OCI-LY7 (cell line): Measurements from ENCODE around the gene TRIM56.

Source experiments
- EZH2phosphoT487 ChIP-seq: fragments of 200-600 bp; sonication (generic); IDR thresholded peaks from 2 replicates; pipeline ENCODE4 v1.6.1; 2018; ENCODE audit warnings: low read depth, borderline replicate concordance, mild to moderate bottlenecking, mixed run types, antibody characterized with exemption, low read length, moderate library complexity, mixed read lengths
- TF ChIP-seq, protein P1 (sequence below): fragments of 200-600 bp; sonication (generic); conservative IDR thresholded peaks from 2 replicates; pipeline ENCODE4 v1.5.1; 2014; ENCODE audit warnings: mild to moderate bottlenecking, antibody characterized with exemption, low read length, moderate library complexity, mixed read lengths

DNA sequence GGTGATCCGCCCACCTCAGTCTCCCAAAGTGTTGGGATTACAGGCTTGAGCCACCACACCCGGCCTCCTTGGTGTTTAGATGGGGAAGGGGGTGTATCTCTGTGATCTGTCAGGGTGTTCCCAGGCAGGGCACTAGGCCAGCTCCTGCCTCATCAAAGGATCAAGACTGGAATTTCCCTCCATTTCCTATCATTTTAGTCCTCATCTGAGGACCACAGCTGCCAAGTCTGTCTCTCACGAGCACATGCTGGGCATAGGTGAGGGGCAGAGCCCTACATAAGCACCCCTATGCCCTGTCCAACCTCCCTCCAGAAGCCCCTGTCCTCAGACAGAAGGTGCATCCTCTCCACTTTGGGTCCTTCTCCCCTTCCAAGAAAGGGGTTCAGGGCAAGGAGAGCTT, 19.5 kb downstream of the TRIM56 start:
- TF ChIP-seq, protein P1, sequence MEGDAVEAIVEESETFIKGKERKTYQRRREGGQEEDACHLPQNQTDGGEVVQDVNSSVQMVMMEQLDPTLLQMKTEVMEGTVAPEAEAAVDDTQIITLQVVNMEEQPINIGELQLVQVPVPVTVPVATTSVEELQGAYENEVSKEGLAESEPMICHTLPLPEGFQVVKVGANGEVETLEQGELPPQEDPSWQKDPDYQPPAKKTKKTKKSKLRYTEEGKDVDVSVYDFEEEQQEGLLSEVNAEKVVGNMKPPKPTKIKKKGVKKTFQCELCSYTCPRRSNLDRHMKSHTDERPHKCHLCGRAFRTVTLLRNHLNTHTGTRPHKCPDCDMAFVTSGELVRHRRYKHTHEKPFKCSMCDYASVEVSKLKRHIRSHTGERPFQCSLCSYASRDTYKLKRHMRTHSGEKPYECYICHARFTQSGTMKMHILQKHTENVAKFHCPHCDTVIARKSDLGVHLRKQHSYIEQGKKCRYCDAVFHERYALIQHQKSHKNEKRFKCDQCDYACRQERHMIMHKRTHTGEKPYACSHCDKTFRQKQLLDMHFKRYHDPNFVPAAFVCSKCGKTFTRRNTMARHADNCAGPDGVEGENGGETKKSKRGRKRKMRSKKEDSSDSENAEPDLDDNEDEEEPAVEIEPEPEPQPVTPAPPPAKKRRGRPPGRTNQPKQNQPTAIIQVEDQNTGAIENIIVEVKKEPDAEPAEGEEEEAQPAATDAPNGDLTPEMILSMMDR: no peak
- TF ChIP-seq EZH2phosphoT487: no peak
